ENCODE results near the gene PNPLA7. TPM values are rescaled to one million over a fixed set of nuclear protein-coding genes. Genes with fewer than 3 reads are reported as not detected.

The PNPLA7 gene
- polyA plus RNA-seq, 12 donors: 1.3 to 4.6 (median 2.9) TPM; not detected in 1

GRCh38 chr9:137436761-137437600 lies 113.2 kb downstream of the PNPLA7 start:
- DNase-seq: no peak

- no peak for DNase-seq
These were observed 114.0 kb downstream of the PNPLA7 start for GRCh38 chr9:137435980-137436760.

- DNase-seq: no peak
These were observed 114.8 kb downstream of the PNPLA7 start for GRCh38 chr9:137435381-137435891.

GRCh38 chr9:137434498-137435380 lies 115.5 kb downstream of the PNPLA7 start:
- no peak for DNase-seq

GRCh38 chr9:137433916-137434431 lies 116.2 kb downstream of the PNPLA7 start:
- DNase-seq: no peak

GRCh38 chr9:137433349-137433915 lies 116.8 kb downstream of the PNPLA7 start:
- no peak for DNase-seq

- no peak for DNase-seq
These were observed 117.4 kb downstream of the PNPLA7 start for GRCh38 chr9:137432687-137433348.

GRCh38 chr9:137431416-137431931 lies 118.7 kb downstream of the PNPLA7 start:
- DNase-seq: no peak

- DNase-seq: no peak
These were observed 119.3 kb downstream of the PNPLA7 start for GRCh38 chr9:137430723-137431415.

- no peak for DNase-seq
These were observed 120.1 kb downstream of the PNPLA7 start for GRCh38 chr9:137429974-137430722.

- DNase-seq: no peak
These were observed 120.7 kb downstream of the PNPLA7 start for GRCh38 chr9:137429546-137429890.

- DNase-seq: no peak
These were observed 121.2 kb downstream of the PNPLA7 start for GRCh38 chr9:137428841-137429545.

GRCh38 chr9:137428311-137428630 lies 121.9 kb downstream of the PNPLA7 start:
- no peak for DNase-seq

- DNase-seq: no peak
These were observed 122.5 kb downstream of the PNPLA7 start for GRCh38 chr9:137427454-137428310.

- no peak for DNase-seq
These were observed 124.1 kb downstream of the PNPLA7 start for GRCh38 chr9:137426018-137426681.

- DNase-seq: no peak
These were observed 126.5 kb downstream of the PNPLA7 start for GRCh38 chr9:137423514-137424291.
